ENCODE data around the gene SAAL1. TPM values are rescaled to one million over a fixed set of nuclear protein-coding genes. Genes with fewer than 3 reads are reported as not detected.

SAAL1 gene
- total RNA-seq, 1 donor from 2014 or later, result 39.7 TPM

DNA sequence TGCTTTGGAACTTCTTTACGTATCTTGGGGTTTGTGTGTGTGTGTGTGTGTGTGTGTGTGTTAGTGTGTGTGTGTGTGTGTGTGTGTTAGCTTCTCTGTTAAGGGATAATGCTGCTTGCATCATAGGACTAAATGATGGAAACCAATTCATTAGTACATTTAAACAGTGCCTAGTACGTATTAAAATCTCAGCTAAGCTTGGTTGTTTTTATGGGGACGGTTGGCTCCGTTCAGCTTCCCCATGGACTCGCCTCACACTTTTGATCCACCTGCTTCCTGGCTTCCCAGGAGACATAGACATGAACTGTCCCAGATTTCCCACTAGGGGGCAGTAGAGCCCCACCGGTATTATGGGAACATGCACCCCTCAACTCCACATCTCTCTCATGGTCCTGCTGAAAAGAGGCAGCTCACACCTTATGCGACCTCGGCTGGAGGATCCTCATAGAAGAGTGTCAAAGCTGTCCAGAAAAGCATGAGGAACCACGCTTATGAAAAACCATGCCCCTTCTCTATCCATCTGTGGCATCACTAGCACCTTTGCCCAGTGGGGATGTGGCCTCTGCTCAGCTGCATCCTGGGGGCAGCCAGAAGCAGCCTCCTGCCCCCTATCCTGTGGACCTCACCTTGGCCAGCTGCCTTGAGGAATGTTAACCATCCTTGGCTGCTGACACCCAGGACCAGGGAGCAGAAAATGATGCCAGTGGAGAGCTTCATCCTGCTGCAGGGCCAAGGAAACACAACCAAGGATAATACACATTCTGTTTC, 9.7 kb upstream of the SAAL1 start:
- ChIA-PET POLR2A (interaction anchor here (0.7 to 1.7 kb wide), 3 partner anchors 10 to 472 kb away, joined by 3 to 6 read pairs (median 4); partner anchors contain the start of genes LDHA and SAAL1), CTCF (interaction anchor here (0.6 to 2.3 kb wide), 25 partner anchors 10 to 687 kb away, joined by 3 to 34 read pairs (median 4); partner anchors contain the start of genes LDHA and SAAL1)
- no peaks in the 10 kb centered on the region for H3K36me3 Mint-ChIP-seq (ENCODE audit: low read depth)
- peaks cover 4% of the 10 kb centered on the region for H3K4me1 Mint-ChIP-seq
- TF ChIP-seq, protein P1, sequence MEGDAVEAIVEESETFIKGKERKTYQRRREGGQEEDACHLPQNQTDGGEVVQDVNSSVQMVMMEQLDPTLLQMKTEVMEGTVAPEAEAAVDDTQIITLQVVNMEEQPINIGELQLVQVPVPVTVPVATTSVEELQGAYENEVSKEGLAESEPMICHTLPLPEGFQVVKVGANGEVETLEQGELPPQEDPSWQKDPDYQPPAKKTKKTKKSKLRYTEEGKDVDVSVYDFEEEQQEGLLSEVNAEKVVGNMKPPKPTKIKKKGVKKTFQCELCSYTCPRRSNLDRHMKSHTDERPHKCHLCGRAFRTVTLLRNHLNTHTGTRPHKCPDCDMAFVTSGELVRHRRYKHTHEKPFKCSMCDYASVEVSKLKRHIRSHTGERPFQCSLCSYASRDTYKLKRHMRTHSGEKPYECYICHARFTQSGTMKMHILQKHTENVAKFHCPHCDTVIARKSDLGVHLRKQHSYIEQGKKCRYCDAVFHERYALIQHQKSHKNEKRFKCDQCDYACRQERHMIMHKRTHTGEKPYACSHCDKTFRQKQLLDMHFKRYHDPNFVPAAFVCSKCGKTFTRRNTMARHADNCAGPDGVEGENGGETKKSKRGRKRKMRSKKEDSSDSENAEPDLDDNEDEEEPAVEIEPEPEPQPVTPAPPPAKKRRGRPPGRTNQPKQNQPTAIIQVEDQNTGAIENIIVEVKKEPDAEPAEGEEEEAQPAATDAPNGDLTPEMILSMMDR (IDR thresholded peaks at IDR 0.05), result peak; percentile 64
- peaks cover 14% of the 10 kb centered on the region for H3K27me3 Mint-ChIP-seq
- ATAC-seq (ENCODE audit: low read depth) (peak; percentile 93), DNase-seq (peak; percentile 36)
- H3K27ac Mint-ChIP-seq, result no peak overlapping the region
- intact Hi-C loops (cut with micrococcal nuclease), result loop anchor here (1.0 to 5.0 kb wide), 6 partner anchors 425 to 1437 kb away; no protein-coding TSS in a partner anchor
- no peaks in the 10 kb centered on the region for H3K9me3 Mint-ChIP-seq
- no peak overlapping the region for H3K4me3 Mint-ChIP-seq

DNA sequence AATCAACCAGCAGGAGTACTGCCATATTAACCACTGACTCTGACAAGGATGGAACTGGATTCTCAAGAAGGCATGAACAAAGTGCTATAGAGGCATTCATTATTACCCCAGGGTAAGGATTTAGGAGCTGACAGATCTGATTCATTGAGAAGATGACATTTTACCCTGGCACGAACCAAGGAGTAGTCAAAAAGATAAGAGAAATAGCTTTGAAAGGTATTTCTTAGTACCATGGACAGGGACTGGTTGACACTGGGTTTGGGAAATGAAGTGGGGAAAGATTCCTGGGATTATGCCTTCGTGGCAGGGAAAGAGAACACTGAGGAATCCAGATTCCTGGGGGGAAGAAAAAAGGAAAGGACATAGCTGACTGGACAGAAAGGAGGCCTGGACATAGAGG, 5.1 kb upstream of the SAAL1 start:
- intact Hi-C loops (cut with micrococcal nuclease), result no loop called here
- TF ChIP-seq, protein P1 (IDR thresholded peaks at IDR 0.05), result no peak
- no peaks in the 10 kb centered on the region for H3K9me3 Mint-ChIP-seq
- peaks cover 25% of the 10 kb centered on the region for H3K27me3 Mint-ChIP-seq
- no peak overlapping the region for H3K27ac Mint-ChIP-seq
- no peaks in the 10 kb centered on the region for H3K36me3 Mint-ChIP-seq (ENCODE audit: low read depth)
- ChIA-PET CTCF (no interaction called here), POLR2A (no interaction called here)
- H3K4me1 Mint-ChIP-seq, result peaks cover 8% of the 10 kb centered on the region
- H3K4me3 Mint-ChIP-seq, result no peak overlapping the region
- no peak for DNase-seq
- no peak for ATAC-seq (ENCODE audit: low read depth)

DNA sequence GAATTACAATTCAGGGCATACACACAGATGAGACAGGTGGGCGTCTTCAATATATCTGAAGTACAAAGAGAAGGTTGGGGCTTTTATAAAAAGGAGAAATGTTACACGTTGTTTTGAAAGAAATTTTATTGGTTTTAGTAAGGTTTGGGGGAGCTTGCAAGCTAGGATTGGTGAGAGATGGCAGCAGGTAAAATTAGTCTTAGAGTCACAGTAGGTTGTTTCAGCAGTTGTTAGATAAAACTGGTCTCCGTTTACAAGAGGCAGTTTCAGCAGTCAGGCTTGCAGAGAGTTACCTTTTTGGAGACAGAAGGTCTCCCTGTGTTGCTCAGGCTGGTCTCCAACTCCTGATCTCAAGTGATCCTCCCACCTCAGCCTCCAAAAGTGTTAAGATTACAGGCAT, 2.4 kb upstream of the SAAL1 start:
- POLR2A ChIA-PET, result no interaction called here
- intact Hi-C loops (cut with micrococcal nuclease), result loop anchor here (5.0 to 10.0 kb wide), 3 partner anchors 376 to 1373 kb away; partner anchors contain the start of genes C11orf58, KCNC1 and RPS13
- peaks cover 17% of the 10 kb centered on the region for H3K4me1 Mint-ChIP-seq
- peaks cover 16% of the 10 kb centered on the region for H3K27me3 Mint-ChIP-seq
- ATAC-seq (ENCODE audit: low read depth) (no peak), DNase-seq (no peak)
- no peak overlapping the region for H3K4me3 Mint-ChIP-seq
- peaks cover 10% of the 10 kb centered on the region for H3K36me3 Mint-ChIP-seq (ENCODE audit: low read depth)
- CTCF ChIA-PET, result no interaction called here
- no peaks in the 10 kb centered on the region for H3K9me3 Mint-ChIP-seq
- H3K27ac Mint-ChIP-seq, result no peak overlapping the region
- TF ChIP-seq, protein P1 (IDR thresholded peaks at IDR 0.05), result no peak

- DNase-seq (no peak), ATAC-seq (ENCODE audit: low read depth) (no peak)
- ChIA-PET CTCF (interaction anchor here (0.8 to 2.3 kb wide), 10 partner anchors 9 to 615 kb away, joined by 3 to 20 read pairs (median 6); no protein-coding TSS in a partner anchor), POLR2A (interaction anchor here (0.6 to 1.4 kb wide), 6 partner anchors 9 to 527 kb away, joined by 3 to 14 read pairs (median 7); partner anchors contain the start of genes GTF2H1, LDHA, SERGEF and TSG101)
- Mint-ChIP-seq H3K9me3 (no peaks in the 10 kb centered on the region), H3K4me3 (peak overlapping the region; percentile 6), H3K36me3 (ENCODE audit: low read depth) (peaks cover 26% of the 10 kb centered on the region), H3K27ac (no peak overlapping the region), H3K27me3 (peaks cover 16% of the 10 kb centered on the region), H3K4me1 (peaks cover 21% of the 10 kb centered on the region)
- TF ChIP-seq, protein P1 (IDR thresholded peaks at IDR 0.05), result no peak
- intact Hi-C loops (cut with micrococcal nuclease), result loop anchor here (1.0 to 10.0 kb wide), 9 partner anchors 93 to 1372 kb away; partner anchors contain the start of genes C11orf58, GTF2H1, HPS5 and KCNC1
Measured at GRCh38 chr11:18106688-18107087, 806 bp upstream of the SAAL1 start.

Measured in activated B cell treated with CpG ODN at 0.5 μM for 24 hours (primary cell).